CD4-positive, alpha-beta T cell (primary cell): ENCODE measurements around the gene DBT. TPM values are rescaled to one million over a fixed set of nuclear protein-coding genes. Genes with fewer than 3 reads are reported as not detected.

Source experiments
- ATAC-seq: fragments of 200-7000 bp; cut with Tn5 transposase; one replicate; pipeline ENCODE4 v1.10.0; 2022; ENCODE audit warnings: mild to moderate bottlenecking; ENCODE audit not compliant: poor library complexity
- CTCF ChIA-PET: fragments of 350-600 bp; sonication (Branson Sonifier 250); formaldehyde crosslinking; loops from one replicate; lab custom pipeline; 2021; ENCODE audit warnings: antibody characterized with exemption, inconsistent platforms; lab: Charles Lee
- POLR2A ChIA-PET: fragments of 350-600 bp; sonication (Branson Sonifier 250); formaldehyde crosslinking; loops from one replicate; lab custom pipeline; 2021; ENCODE audit warnings: antibody characterized with exemption, inconsistent platforms; lab: Charles Lee
- DNase-seq, 14 experiments: peaks; one replicate each; pipeline ENCODE4 v3.0.0-alpha.2; 2013 to 2020; ENCODE audit warnings: mixed read lengths in 2 of 14
- H3K27ac ChIP-seq, 2 donors: one replicate each; pipeline versions ENCODE4 v1.5.1 to v1.7.0; 2013; ENCODE audit warnings: low read length in 2 of 2, low read depth in 1 of 2, mild to moderate bottlenecking in 1 of 2
- H3K27me3 ChIP-seq, 2 experiments: 1 replicate in 1 of 2; 2 replicates in 1 of 2; pipeline versions ENCODE4 v1.6.1 to v1.7.0; 2013; ENCODE audit warnings: low read length in 2 of 2, control low read depth in 1 of 2, mild to moderate bottlenecking in 1 of 2, moderate library complexity in 1 of 2; ENCODE audit not compliant: insufficient read depth in 2 of 2, control insufficient read depth in 1 of 2
- H3K36me3 ChIP-seq: one replicate; pipeline ENCODE4 v1.6.1; 2013; ENCODE audit warnings: low read length, control low read depth; ENCODE audit not compliant: insufficient read depth
- H3K4me1 ChIP-seq: one replicate; pipeline ENCODE4 v1.6.1; 2013; ENCODE audit warnings: low read length, control low read depth; ENCODE audit not compliant: insufficient read depth
- H3K4me3 ChIP-seq: one replicate; pipeline ENCODE4 v1.5.1; 2013; ENCODE audit warnings: mild to moderate bottlenecking, low read length, moderate library complexity
- H3K9me3 ChIP-seq, 2 experiments: 1 replicate in 1 of 2; 2 replicates in 1 of 2; pipeline versions ENCODE4 v1.6.1 to v1.7.0; 2013; ENCODE audit warnings: low read length in 2 of 2, mild to moderate bottlenecking in 2 of 2, control low read depth in 1 of 2, moderate library complexity in 1 of 2; ENCODE audit not compliant: control insufficient read depth in 1 of 2, insufficient read depth in 1 of 2
- H3K27ac Mint-ChIP-seq: one replicate; pipeline ENCODE4 v1.8.0; 2020; ENCODE audit warnings: mixed read lengths
- H3K27me3 Mint-ChIP-seq: one replicate; pipeline ENCODE4 v1.8.0; 2021; ENCODE audit warnings: mixed read lengths
- H3K36me3 Mint-ChIP-seq: one replicate; pipeline ENCODE4 v1.8.0; 2021; ENCODE audit warnings: low read depth, mixed read lengths
- H3K4me1 Mint-ChIP-seq: one replicate; pipeline ENCODE4 v1.8.0; 2021; ENCODE audit warnings: low read depth, mixed read lengths
- H3K4me3 Mint-ChIP-seq: one replicate; pipeline ENCODE4 v1.8.0; 2020; ENCODE audit warnings: mild to moderate bottlenecking, mixed read lengths
- H3K9me3 Mint-ChIP-seq: one replicate; pipeline ENCODE4 v1.8.0; 2020; ENCODE audit warnings: mixed read lengths
- intact Hi-C, 2 experiments: fragments of 100-400 bp; cut with DNase I in 1 of 2; cut with micrococcal nuclease in 1 of 2; formaldehyde crosslinking; loops; one replicate each; pipeline versions ENCODE4 v1.15.1 to v1.9.0; 2023 to 2025; cut with DNase I, micrococcal nuclease
- total RNA-seq, 174 experiments: library from RNA in 2 of 174; stranded (reverse) in 2 of 174; gene quantifications; one replicate each; pipeline ENCODE4 v1.2.3 and lab custom pipeline; 2021 to 2026
- TF ChIP-seq, protein P1 (sequence below): fragments of 200-600 bp; IDR thresholded peaks from one replicate; pipeline ENCODE4 v1.8.0; 2022; ENCODE audit warnings: antibody characterized with exemption, mild to moderate bottlenecking

DBT gene
- total RNA-seq, 2 experiments from 2014 or later, result 5.3 to 5.4 TPM

DNA sequence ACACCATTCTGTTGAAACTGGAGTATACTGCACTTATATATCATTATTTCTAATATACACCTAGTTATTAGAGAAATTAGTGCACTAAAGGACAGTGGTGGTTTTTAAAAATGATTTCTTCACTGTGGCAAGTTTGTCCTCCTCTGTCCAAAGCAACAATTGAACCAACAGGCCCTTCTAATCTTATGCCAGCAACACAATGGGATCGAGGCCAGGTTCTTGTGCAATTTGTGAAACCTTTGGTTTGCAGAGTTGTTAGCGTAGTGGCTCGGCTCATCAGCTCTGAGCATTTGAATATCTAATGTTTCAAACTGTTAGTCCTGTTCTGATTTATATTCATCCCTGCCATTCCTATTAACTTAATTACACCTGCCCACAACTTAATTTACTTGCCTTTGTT lies 61.7 kb downstream of the DBT start:
- ATAC-seq, result no peak

DNA sequence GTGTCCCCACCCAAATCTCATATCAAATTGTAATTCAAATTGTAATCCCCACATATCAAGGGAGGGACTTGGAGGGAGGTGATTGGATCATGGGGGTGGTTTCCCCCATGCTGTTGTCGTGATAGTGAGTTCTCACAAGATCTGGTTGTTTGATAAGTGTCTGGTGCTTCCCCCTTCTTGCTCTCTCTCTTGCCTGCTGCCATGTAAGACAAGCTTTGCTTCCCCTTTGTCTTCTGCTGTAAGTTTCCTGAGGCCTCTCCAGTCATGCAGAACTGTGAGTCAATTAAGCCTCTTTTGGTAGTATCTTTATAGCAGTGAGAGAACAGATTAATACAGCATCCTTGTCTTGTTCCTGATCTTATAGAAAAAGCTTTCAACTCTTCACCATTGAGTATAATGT lies 65.1 kb downstream of the DBT start:
- TF ChIP-seq, protein P1, sequence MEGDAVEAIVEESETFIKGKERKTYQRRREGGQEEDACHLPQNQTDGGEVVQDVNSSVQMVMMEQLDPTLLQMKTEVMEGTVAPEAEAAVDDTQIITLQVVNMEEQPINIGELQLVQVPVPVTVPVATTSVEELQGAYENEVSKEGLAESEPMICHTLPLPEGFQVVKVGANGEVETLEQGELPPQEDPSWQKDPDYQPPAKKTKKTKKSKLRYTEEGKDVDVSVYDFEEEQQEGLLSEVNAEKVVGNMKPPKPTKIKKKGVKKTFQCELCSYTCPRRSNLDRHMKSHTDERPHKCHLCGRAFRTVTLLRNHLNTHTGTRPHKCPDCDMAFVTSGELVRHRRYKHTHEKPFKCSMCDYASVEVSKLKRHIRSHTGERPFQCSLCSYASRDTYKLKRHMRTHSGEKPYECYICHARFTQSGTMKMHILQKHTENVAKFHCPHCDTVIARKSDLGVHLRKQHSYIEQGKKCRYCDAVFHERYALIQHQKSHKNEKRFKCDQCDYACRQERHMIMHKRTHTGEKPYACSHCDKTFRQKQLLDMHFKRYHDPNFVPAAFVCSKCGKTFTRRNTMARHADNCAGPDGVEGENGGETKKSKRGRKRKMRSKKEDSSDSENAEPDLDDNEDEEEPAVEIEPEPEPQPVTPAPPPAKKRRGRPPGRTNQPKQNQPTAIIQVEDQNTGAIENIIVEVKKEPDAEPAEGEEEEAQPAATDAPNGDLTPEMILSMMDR, result no peak
- CTCF ChIA-PET, result interaction anchor here (0.7 kb wide), 1 partner anchor 102 kb away, joined by 3 read pairs; no protein-coding TSS in a partner anchor
- ATAC-seq, result no peak
- H3K27me3 ChIP-seq, result no peaks in the 10 kb centered on the region
- intact Hi-C loops, result no loop called here
- no peaks in the 10 kb centered on the region for H3K4me1 Mint-ChIP-seq
- H3K4me1 ChIP-seq, result no peaks in the 10 kb centered on the region
- H3K27me3 Mint-ChIP-seq, result no peaks in the 10 kb centered on the region
- H3K9me3 ChIP-seq, result peaks cover 0 to 4% of the 10 kb centered on the region in 2 experiments
- no peak overlapping the region for H3K27ac Mint-ChIP-seq
- no peak overlapping the region for H3K4me3 ChIP-seq
- no peak overlapping the region for H3K4me3 Mint-ChIP-seq
- H3K9me3 Mint-ChIP-seq, result no peaks in the 10 kb centered on the region
- no peak overlapping the region for H3K27ac ChIP-seq
- DNase-seq, result no peak
- no peaks in the 10 kb centered on the region for H3K36me3 Mint-ChIP-seq
- peaks cover 4% of the 10 kb centered on the region for H3K36me3 ChIP-seq
- POLR2A ChIA-PET, result no interaction called here

More for the DNA sequence above, 61.7 kb downstream of the DBT start:
- Histone ChIP-seq H3K27me3 (no peaks in the 10 kb centered on the region), H3K9me3 (no peaks in the 10 kb centered on the region), H3K27ac (no peak overlapping the region), H3K36me3 (peaks cover 4% of the 10 kb centered on the region), H3K4me1 (no peaks in the 10 kb centered on the region), H3K4me3 (no peak overlapping the region)
- ChIA-PET CTCF (no interaction called here), POLR2A (no interaction called here)
- intact Hi-C loops, result no loop called here
- no peaks in the 10 kb centered on the region for H3K4me1 Mint-ChIP-seq
- TF ChIP-seq, protein P1, result no peak
- DNase-seq, result no peak
- H3K9me3 Mint-ChIP-seq, result no peaks in the 10 kb centered on the region
- no peak overlapping the region for H3K4me3 Mint-ChIP-seq
- H3K36me3 Mint-ChIP-seq, result peaks cover 22% of the 10 kb centered on the region
- no peaks in the 10 kb centered on the region for H3K27me3 Mint-ChIP-seq
- no peak overlapping the region for H3K27ac Mint-ChIP-seq

DNA sequence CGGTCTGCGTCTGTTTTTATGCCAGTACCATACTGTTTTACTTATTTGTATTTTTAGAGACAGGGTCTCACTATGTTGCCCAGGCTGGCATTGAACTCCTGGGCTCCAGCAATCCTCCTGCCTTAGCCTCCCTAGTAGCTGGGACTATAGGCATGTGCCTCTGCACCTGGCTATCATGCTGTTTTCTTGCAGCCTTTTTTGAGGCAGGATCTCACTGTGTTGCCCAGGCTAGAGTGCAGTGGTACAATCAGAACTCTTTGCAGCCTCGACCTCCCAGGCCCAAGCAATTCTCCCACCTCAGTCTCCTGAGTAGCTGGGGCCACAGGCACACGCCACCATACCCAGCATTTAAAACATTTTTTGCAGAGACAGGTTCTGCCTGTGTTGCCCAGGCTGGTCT lies 66.3 kb downstream of the DBT start:
- intact Hi-C loops, result no loop called here
- H3K27ac Mint-ChIP-seq, result no peak overlapping the region
- TF ChIP-seq, protein P1, result no peak
- no peaks in the 10 kb centered on the region for H3K4me1 ChIP-seq
- H3K36me3 Mint-ChIP-seq, result no peaks in the 10 kb centered on the region
- no peak overlapping the region for H3K4me3 Mint-ChIP-seq
- DNase-seq (no peak), ATAC-seq (no peak)
- no peaks in the 10 kb centered on the region for H3K9me3 Mint-ChIP-seq
- H3K27me3 Mint-ChIP-seq, result no peaks in the 10 kb centered on the region
- H3K27ac ChIP-seq, result no peak overlapping the region
- ChIA-PET POLR2A (no interaction called here), CTCF (interaction anchor here (0.6 kb wide), 1 partner anchor 43 kb away, joined by 3 read pairs; no protein-coding TSS in a partner anchor)
- H3K36me3 ChIP-seq, result no peaks in the 10 kb centered on the region
- H3K4me1 Mint-ChIP-seq, result no peaks in the 10 kb centered on the region
- H3K4me3 ChIP-seq, result no peak overlapping the region
- H3K27me3 ChIP-seq, result no peaks in the 10 kb centered on the region
- H3K9me3 ChIP-seq, result peaks cover 0 to 4% of the 10 kb centered on the region in 2 experiments
